Right lobe of liver (tissue), 6 donors: ENCODE measurements around the gene PRSS3. TPM values are rescaled to one million over a fixed set of nuclear protein-coding genes. Genes with fewer than 3 reads are reported as not detected.
"Not testable (repeated sequence)": the region's sequence is repeated elsewhere in the genome, so short reads cannot be mapped to it uniquely, and the experiment has no call there.

Experiments
- ATAC-seq, 4 donors: fragments of 200-7000 bp; cut with Tn5 transposase; one replicate each; pipeline ENCODE4 v1.9.1; 2020; ENCODE audit warnings: mild to moderate bottlenecking in 4 of 4, moderate library complexity in 4 of 4
- DNase-seq, 3 donors: peaks; one replicate each; pipeline ENCODE4 v3.0.0-alpha.2; 2020
- H3K27ac ChIP-seq, 3 donors: fragments of 200-600 bp; one replicate each; pipeline ENCODE4 v1.8.0; 2022
- H3K27me3 ChIP-seq, 2 donors: fragments of 200-600 bp; one replicate each; pipeline ENCODE4 v1.8.0; 2022
- H3K36me3 ChIP-seq, 4 donors: fragments of 200-600 bp; sonication (generic) in 1 of 4; one replicate each; pipeline versions ENCODE4 v1.5.1 to v1.8.0; 2017 to 2022; ENCODE audit warnings: control low read depth in 1 of 4
- H3K4me1 ChIP-seq, 4 donors: fragments of 200-600 bp; sonication (generic) in 1 of 4; one replicate each; pipeline versions ENCODE4 v1.5.1 to v1.8.0; 2017 to 2022; ENCODE audit warnings: control low read depth in 1 of 4
- H3K4me3 ChIP-seq, 3 donors: fragments of 200-600 bp; one replicate each; pipeline ENCODE4 v1.8.0; 2022
- H3K9me3 ChIP-seq, 4 donors: fragments of 200-600 bp; sonication (generic) in 1 of 4; one replicate each; pipeline versions ENCODE4 v1.5.1 to v1.8.0; 2017 to 2022; ENCODE audit warnings: control low read depth in 1 of 4
- CTCF ChIP-seq, 4 donors: fragments of 200-600 bp in 3 of 4; fragments of 450-650 bp in 1 of 4; IDR thresholded peaks; one replicate each; pipeline versions ENCODE4 v1.5.1 to v1.8.0; 2016 to 2022; ENCODE audit warnings: antibody characterized with exemption in 4 of 4, mild to moderate bottlenecking in 2 of 4
- POLR2A ChIP-seq: fragments of 450-650 bp; IDR thresholded peaks from one replicate; pipeline ENCODE4 v1.6.1; 2017; ENCODE audit warnings: antibody characterized with exemption, mild to moderate bottlenecking
- WGBS: methylation state at CpG from one replicate; pipeline ENCODE4 v1.1.6; 2018; ENCODE audit warnings: low coverage, low lambda C conversion rate; ENCODE audit not compliant: insufficient coverage; ENCODE audit errors: missing lambda C conversion rate; 5-methylcytosine and 5-hydroxymethylcytosine counted together
- intact Hi-C, 2 donors: fragments of 100-400 bp; cut with DNase I; formaldehyde crosslinking; loops; one replicate each; pipeline versions ENCODE4 v1.11.2 to v1.14.1; 2022
- total RNA-seq, 6 experiments: library from RNA; depleted of rRNA in 2 of 6; stranded (reverse); fragments of >200 nt in 2 of 6; fragmentation: NEBNext Ultra II Directional in 3 of 6; extraction: Animal tissue kit (Norgen Biotek cat#: 25700) in 3 of 6; gene quantifications; one replicate each; pipeline versions ENCODE4 v1.1.0 to v1.2.4, GENCODE V29; 2016 to 2023
- donor health status: DM: no; HTN: yes; CAD: no.
- donor health status: DM: no; HTN: no; CAD: no.
- donor health status: DM: no; HTN: no; CAD: no.
- donor health status: DM: no; HTN: yes; CAD: no.
- donor health status: DM: no; HTN: yes; CAD: no.

Gene PRSS3
- total RNA-seq, 6 experiments from 2014 or later = 0.93 to 18.0 (median 3.8) TPM

- peak in 1 of 4 donors; percentile 16 for ATAC-seq
- Histone ChIP-seq H3K4me3 (no peak overlapping the region), H3K27ac (peak overlapping the region in 2 of 3 donors; percentile 41 to 61), H3K36me3 (no peaks in the 10 kb centered on the region), H3K4me1 (peaks cover 2 to 27% (median 14%) of the 10 kb centered on the region in 4 donors), H3K9me3 (no peaks in the 10 kb centered on the region), H3K27me3 (no peaks in the 10 kb centered on the region)
- 76% methylated on average over 9 of the region's 11 CpGs for WGBS
- peak in 1 of 3 donors; percentile 32 for DNase-seq
- TF ChIP-seq CTCF (IDR thresholded peaks at IDR 0.05) = no peak
- no peak for TF ChIP-seq POLR2A
- intact Hi-C loops = no loop called here
These were observed 40.4 kb downstream of the PRSS3 start for GRCh38 chr9:33835625-33836260.

GRCh38 chr9:33836261-33836660, 40.9 kb downstream of the PRSS3 start:
- H3K4me1 ChIP-seq = peaks cover 2 to 24% (median 12%) of the 10 kb centered on the region in 4 donors
- H3K27me3 ChIP-seq, H3K36me3 ChIP-seq, H3K4me3 ChIP-seq, intact Hi-C loops, H3K9me3 ChIP-seq: not testable (repeated sequence)
- peak in 1 of 3 donors; percentile 28 for DNase-seq
- peak overlapping the region in 1 of 3 donors; percentile 61 for H3K27ac ChIP-seq
- peak; percentile 37 to 85 (median 60) for ATAC-seq
- 14% methylated on average over 2 of the region's 2 CpGs for WGBS

- Histone ChIP-seq H3K4me3 (no peak overlapping the region), H3K27me3 (no peaks in the 10 kb centered on the region), H3K4me1 (peaks cover 2 to 24% (median 12%) of the 10 kb centered on the region in 4 donors), H3K27ac (no peak overlapping the region), H3K36me3 (no peaks in the 10 kb centered on the region), H3K9me3 (no peaks in the 10 kb centered on the region)
- 66% methylated on average over 2 of the region's 4 CpGs for WGBS
- DNase-seq (peak in 1 of 3 donors; percentile 35), ATAC-seq (no peak)
- no peak for TF ChIP-seq POLR2A
- no peak for TF ChIP-seq CTCF (IDR thresholded peaks at IDR 0.05)
- intact Hi-C loops = no loop called here
These were observed 41.8 kb downstream of the PRSS3 start for GRCh38 chr9:33837138-33837537.

- DNase-seq (no peak), ATAC-seq (peak in 3 of 4 donors; percentile 13 to 38 (median 33))
- intact Hi-C loops = no loop called here
- Histone ChIP-seq H3K4me3 (no peak overlapping the region), H3K4me1 (peaks cover 2 to 29% (median 11%) of the 10 kb centered on the region in 4 donors), H3K27me3 (no peaks in the 10 kb centered on the region), H3K27ac (no peak overlapping the region), H3K36me3 (no peaks in the 10 kb centered on the region), H3K9me3 (no peaks in the 10 kb centered on the region)
- TF ChIP-seq POLR2A = no peak
- TF ChIP-seq CTCF (IDR thresholded peaks at IDR 0.05) = no peak
- 18% methylated on average over 2 of the region's 2 CpGs for WGBS
These were observed 45.0 kb downstream of the PRSS3 start for GRCh38 chr9:33840381-33840780.

GRCh38 chr9:33843312-33843961, 48.1 kb downstream of the PRSS3 start:
- H3K36me3 ChIP-seq = no peaks in the 10 kb centered on the region
- no peak overlapping the region for H3K27ac ChIP-seq
- 67% methylated on average over 5 of the region's 5 CpGs for WGBS
- no peaks in the 10 kb centered on the region for H3K27me3 ChIP-seq
- no peaks in the 10 kb centered on the region for H3K9me3 ChIP-seq
- no peak for TF ChIP-seq POLR2A
- intact Hi-C loops = no loop called here
- no peak overlapping the region for H3K4me3 ChIP-seq
- ATAC-seq (peak in 2 of 4 donors; percentile 7 to 16), DNase-seq (no peak)
- H3K4me1 ChIP-seq = peaks cover 0 to 38% (median 10%) of the 10 kb centered on the region in 4 donors
